NCI-H1105 treated with DMSO at 0.1 percent for 48 hours (cell line): ENCODE results near the gene TIRAP.

ENCODE experiments used
- DNase-seq: peaks from one replicate; lab custom pipeline; 2025; lab: John Stamatoyannopoulos, UW

TIRAP gene

DNA sequence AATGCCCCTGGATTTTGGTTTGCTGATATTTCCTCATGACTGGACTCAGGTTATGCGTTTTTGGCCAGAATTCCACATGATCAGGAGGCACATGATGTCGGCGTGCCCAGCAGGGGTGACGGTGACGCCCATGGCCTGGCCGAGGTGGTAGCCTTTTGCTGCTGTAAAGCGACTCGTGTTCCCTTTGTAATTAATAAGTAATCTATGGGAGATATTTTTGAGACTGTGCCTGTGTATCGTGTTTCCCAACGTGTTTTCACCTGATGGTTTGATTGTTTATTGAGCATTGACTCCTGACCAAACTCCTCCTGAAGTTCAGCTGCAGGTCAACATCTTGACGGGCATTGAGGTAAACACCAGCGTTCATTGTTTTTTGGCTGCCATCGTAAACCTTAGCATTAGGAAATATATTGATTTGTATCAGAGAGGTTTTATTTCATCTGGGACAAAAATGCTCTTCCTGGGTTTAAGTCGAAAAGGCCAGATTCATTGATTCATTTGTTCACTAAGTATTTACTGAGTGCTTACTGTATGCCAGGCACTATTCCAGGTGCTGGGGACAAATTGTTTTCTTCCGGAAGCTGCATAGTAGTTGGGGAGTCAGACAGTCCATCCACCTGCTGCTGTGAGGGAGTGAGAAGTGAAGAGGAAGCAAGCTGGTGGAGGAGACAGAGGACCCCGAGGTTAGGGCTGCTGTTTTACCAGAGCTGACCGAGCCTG, 44.5 kb downstream of the TIRAP start:
- no peak for DNase-seq

DNA sequence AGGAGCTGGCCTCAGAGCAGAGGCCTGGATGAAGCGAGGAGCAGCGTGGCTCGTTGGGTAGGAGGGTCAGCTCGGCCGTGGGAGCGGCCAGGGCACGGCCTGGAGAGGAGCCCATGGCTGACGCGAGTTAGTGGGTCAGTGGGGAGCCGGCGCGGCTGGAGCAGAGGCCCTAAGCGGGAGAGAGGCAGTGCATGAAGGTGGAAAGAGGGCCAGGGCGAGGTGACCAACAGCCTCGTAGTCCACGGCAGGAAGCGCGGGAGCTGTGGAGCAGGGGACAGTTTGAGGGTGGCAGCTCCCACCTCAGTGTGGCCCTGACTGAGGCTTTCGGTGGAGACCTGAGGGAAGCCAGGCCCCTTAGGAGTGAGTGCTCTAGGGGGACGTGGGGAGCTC, 45.1 kb downstream of the TIRAP start:
- no peak for DNase-seq

- DNase-seq = no peak
Observed at GRCh38 chr11:126328444-126328843, 45.6 kb downstream of the TIRAP start.

DNA sequence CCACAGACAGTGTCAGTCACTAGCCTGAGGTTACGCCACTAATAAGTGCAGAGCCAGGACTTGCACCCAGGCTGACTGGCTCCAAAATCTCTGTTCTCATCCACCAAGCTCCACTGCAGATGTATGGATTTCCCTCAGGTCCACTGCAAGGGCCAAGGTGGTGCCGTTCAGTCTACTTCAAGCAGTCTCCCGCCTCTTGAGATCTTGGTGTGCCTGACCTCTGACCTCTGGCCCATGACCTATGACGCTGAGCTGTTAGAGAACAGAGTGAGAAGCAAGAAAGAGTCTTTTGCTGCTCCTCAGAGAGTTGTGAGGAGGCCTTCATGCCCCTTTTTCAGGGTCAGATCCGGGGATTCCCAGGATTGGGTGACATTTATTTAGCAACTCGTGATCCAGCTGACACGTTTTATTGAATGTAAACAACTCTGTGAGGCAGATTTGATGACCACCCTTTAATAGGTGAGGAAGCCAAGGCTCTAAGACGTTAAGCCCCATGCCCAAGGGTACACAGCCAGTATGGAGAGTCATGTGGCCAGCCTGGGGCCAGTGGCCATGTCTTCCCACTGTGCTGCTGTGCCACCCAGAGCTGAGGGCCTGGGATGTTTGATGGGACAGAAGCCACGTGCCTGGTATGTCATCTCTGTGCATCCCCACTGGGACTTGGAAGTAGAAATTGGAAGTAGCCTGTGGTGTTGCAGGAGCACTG, 46.2 kb downstream of the TIRAP start:
- DNase-seq = no peak

GRCh38 chr11:126329644-126330211, 46.8 kb downstream of the TIRAP start:
- no peak for DNase-seq

GRCh38 chr11:126331286-126331685, 48.4 kb downstream of the TIRAP start:
- DNase-seq = no peak

GRCh38 chr11:126332221-126332711, 49.4 kb downstream of the TIRAP start:
- DNase-seq = no peak

DNA sequence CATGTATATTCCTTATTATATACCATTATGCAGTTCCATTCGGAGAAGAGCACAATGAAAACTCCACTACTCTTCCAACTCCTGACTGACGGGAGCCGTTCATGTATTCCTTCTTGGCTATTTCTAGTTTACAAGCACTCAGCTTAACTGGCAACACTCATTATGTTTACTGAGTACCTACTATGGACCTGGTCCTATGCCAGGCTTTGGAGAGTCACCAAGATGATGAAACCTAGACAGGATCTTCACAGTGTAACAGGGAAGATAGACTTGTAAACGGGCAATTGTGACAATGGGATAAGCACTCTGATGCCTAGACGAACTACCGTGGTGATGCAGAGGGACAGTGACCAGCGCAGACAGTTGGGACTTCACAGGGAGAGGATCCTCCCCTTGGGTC, 50.2 kb downstream of the TIRAP start:
- no peak for DNase-seq

- DNase-seq = no peak
Observed at GRCh38 chr11:126334659-126335462, 52.0 kb downstream of the TIRAP start.

DNA sequence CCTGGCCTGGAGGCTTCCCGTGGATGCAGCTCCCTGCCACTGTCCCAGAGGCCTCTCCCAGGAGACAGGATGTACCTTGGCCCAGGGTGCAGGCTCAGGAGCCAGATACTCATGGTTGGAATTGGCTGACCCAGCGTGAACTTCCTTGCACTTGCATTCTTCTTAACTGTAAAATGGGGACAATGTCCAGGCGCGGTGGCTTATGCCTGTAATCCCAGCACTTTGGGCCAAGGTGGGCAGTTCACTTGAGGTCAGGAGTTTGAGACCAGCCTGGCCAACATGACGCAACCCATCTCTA, 52.5 kb downstream of the TIRAP start:
- DNase-seq = no peak

DNA sequence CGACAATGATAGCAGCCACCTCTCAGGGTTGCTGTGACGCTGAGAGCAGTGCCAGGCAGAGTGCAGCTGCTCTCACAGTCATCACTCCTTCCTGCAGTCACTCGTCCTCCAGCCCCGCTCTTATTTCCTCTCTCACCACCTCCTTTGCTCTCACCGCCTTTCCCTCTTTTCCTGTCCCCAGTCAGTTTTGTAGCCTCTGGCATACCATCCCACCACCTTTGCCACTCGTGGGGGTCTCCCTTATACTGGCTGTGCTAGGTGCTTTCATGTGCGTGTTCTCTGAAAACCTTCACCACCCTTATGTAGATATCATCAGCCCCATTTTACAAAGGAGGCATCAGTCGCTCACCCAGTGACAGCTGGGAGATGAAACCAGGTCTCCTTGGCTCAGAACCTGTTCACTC, 53.2 kb downstream of the TIRAP start:
- no peak for DNase-seq

GRCh38 chr11:126336671-126337101, 53.8 kb downstream of the TIRAP start:
- DNase-seq = no peak

- no peak for DNase-seq
Observed at GRCh38 chr11:126337126-126337473, 54.2 kb downstream of the TIRAP start.

DNA sequence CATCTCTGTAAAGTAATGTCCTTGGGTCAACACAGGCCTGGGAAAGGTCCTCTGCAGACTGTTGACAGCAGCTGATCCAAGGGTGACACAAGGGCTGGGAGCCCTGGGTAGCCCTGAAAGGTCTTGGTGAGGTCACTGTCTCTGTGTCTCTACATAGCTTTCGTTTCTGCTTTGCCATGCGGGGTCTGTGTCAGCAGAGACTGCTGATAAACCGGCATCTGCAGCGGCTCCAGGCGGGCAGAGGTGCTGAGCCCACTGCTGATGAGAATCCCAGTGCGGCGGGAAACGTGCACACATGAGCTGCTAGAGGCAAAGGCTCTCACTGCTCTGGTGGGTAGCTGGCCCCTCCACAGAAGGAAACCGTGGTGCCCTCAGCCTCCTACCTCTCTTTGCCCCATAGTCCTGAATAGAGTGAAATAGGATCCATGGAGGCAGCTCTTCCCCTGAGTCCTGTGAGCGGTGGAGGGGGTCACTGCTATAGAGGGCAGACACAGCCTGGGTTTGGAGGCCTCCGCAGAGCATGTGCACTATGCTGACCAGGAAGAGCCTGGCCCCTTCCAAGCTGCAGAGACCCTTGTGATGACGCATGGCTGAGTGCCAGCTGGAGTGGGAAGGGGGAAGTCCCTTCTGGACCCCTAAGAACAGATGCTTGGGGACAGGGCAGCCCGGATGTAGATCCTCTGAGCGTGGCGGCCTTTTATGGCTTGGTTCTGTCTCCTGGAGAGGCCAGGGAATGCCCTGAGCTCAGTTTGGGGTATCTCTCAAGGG, 54.8 kb downstream of the TIRAP start:
- DNase-seq = no peak

GRCh38 chr11:126338346-126339055, 55.6 kb downstream of the TIRAP start:
- DNase-seq = no peak

DNA sequence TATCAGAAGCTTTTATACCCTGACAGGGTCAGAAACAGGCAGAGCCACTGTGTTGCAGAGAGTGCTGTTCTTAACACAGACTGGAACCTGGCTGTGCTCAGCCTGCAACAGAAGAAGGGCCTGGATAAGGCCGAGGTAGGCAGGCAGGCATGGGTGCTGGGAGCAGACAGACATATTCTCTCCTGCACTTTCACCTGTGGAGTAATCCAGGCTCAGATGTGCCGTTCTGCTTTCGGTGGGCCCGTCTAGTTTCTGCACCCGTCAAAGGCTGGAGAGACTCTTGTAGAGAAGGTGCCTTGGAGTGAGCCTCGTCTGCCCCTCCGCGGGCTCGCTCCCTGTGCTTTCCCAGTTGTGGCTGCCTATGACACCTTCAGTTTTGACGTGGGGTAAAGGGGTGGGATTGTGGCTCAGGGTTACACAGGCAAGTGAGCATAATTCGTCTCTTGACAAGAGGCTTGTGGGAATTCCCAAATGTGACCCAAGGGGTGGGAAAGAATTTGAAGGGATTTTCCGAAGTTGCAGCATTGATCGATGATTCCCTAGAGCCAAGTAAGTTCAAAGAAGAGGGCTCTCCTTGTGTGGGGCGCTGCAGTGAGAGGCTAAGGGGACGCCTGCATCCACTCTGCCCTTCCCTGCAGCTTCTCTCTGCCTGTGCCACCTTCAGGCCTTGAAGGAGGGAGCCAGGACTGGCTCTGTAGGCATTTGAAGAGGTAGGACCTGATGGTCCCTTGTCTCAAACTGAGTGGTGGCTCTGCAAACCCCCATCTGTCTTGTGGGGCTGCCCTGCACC, 56.4 kb downstream of the TIRAP start:
- no peak for DNase-seq

DNA sequence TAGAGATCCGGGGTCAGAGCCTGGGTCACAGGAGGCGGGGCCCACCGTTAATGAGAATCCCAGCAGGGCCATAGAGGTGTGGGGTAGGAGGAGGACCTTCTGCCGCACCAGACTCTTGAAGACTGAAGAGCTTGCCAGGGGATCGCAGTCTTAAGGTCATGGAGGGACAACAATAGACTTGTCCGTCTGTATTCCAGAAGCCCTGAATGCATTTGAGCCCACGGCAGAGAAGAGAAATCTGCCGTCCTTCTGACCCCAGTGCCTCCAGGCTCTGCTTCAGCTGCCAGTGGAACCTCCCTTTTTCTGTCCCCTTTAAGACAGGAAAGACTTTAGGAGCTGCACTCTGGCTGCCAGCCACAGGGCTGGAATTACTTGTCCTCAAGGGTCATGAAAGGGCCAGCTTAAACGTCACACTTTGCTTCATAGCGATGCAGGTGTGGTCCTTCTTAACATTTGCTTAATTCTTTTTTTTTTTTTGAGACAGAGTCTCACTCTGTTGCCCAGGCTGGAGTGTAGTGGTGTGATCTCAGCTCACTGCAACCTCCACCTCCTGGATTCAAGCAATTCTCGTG, 57.1 kb downstream of the TIRAP start:
- DNase-seq = no peak

DNA sequence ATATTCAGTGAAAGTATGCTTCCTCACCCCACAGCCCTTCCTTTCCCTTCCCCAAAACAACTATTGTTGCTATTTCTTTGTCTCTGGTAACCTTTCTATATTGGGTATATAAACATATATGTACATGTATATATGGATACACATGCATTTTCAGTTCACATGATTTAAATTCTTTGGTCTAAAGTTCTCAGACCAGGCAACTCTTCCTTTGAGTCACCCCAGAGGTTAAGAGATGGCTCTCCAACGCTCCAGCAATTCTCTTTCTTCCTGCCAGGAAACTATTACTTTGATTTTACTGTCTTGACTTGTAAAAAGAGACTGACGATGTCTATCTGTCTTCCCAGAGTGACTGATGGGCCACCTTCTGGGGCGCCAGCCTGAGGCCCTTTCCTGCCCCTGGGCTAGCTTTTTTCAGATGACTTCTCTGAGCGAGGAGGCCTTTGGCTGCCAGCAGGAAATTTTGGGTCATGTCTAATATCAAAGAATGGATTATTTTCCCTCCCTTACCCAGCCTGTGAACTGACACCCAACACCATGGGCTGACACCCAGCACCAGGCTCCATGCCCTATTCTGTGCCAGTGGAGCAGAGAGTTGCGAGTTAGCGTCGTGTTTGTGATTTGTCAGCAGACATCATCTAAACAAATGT, 58.2 kb downstream of the TIRAP start:
- no peak for DNase-seq

- no peak for DNase-seq
Observed at GRCh38 chr11:126341760-126342161, 58.9 kb downstream of the TIRAP start.

DNA sequence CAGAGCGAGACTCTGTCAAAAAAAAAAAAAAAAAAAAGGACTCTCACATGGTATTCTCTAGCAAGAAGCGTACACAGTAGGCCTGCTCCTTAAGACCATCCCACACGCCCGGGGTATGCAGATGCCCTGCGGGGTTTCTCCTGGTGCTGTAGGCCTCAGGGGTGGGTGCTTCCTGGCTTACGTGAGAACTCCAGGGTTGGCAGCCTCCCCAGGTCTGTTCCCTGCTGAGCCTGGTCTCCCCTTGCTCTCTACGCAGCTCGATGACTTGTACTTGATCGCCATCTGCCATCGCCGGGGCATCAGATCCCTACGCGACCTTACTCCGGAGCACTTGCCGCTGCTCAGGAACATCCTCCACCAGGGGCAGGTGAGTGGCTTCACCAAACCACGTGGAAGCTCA, 60.2 kb downstream of the TIRAP start:
- no peak for DNase-seq
